ENCODE results near the gene MSLN. TPM values are rescaled to one million over a fixed set of nuclear protein-coding genes. Genes with fewer than 3 reads are reported as not detected.

MSLN gene
- total and polyA plus RNA-seq, 9 of the 15 experiments (the other 6 are each of a cell fraction or from before 2014, with no cell fraction given) = not detected

DNA sequence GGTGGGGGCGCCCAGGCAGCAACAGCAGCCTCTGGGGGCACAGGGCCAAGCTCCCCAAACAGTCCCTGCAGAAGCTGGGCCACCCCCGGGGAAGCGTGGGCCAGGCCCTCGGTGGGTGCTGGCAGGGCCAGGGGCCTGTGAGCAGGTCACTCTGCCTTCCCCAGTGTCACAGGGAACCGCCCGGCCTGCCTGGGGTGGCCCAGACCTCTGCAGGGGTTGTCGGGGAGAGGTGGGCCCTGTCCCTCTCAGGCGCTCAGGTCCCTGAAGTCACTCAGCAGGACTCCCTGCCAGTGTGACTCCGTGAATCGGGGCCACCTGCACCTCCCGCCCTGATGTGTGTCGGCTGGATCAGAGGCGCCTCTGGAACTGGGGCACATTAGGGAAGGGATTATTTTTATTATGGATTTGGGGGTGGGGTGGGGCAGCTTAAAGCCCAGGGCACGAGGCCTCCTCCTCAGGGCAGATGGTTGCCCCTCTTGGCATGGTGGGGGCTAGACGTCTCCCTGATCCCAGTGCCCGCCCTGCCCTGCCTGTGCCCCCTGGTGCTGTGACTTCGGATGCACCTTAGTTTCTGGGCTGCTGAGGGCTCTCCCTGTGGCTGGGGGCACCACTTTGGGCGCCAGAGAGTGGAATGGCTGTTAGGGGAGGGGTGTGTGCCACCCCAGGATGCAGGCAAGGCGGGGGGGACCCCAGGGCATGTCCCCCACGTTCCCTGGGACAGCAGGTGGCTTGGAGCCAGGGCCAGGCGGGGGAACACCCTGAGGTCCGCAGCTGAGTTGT lies 41.2 kb downstream of the MSLN start (continued):
- TF ChIP-seq NEUROD1 (IDR thresholded peaks at IDR 0.05; ENCODE audit: borderline replicate concordance, low read depth, low read length, partially characterized antibody) (no peak), E4F1 (CRISPR knock-in tag; IDR thresholded peaks at IDR 0.05; ENCODE audit: borderline replicate concordance) (no peak), RUNX1 (IDR thresholded peaks at IDR 0.05; ENCODE audit: low read depth) (no peak), POLR2G (IDR thresholded peaks at IDR 0.05; ENCODE audit: low read depth, low read length) (peak; percentile 73), HMGN3 (IDR thresholded peaks at IDR 0.05; ENCODE audit: borderline replicate concordance, extremely low read depth, insufficient read length, low read depth, low read length) (peak; percentile 5), ZNF561 (CRISPR knock-in tag; conservative IDR thresholded peaks at IDR 0.05) (no peak), ZNF830 (CRISPR knock-in tag; IDR thresholded peaks at IDR 0.05) (no peak), BRCA1 (IDR thresholded peaks at IDR 0.05) (no peak), BRCA1 (CRISPR knock-in tag; IDR thresholded peaks at IDR 0.05) (no peak), ZFPM2 (CRISPR knock-in tag; IDR thresholded peaks at IDR 0.05) (no peak), LARP7 (IDR thresholded peaks at IDR 0.05) (no peak), PTBP1 (IDR thresholded peaks at IDR 0.05; ENCODE audit: low read depth, low read length) (no peak), MTA2 (IDR thresholded peaks at IDR 0.05; ENCODE audit: low read depth) (no peak), ZNF23 (CRISPR knock-in tag; IDR thresholded peaks at IDR 0.05) (no peak)
